ENCODE measurements around the gene INPPL1.

- TF ChIP-seq RAD21 (IDR thresholded peaks at IDR 0.05; ENCODE audit: insufficient read depth, low read depth, low read length) (no peak), CBX5 (IDR thresholded peaks at IDR 0.05; ENCODE audit: low read depth) (no peak), SRF (IDR thresholded peaks at IDR 0.05; ENCODE audit: low read depth in 2 of 2, low read length in 2 of 2) (no peak), ZBTB4 (CRISPR knock-in tag; IDR thresholded peaks at IDR 0.05) (no peak), BCLAF1 (IDR thresholded peaks at IDR 0.05) (no peak), ZBTB33 (IDR thresholded peaks at IDR 0.05) (no peak), CTCF (IDR thresholded peaks at IDR 0.05 in 2 of 3, conservative IDR thresholded peaks at IDR 0.05 in 1 of 3; ENCODE audit: control insufficient read depth in 2 of 3, extremely low read depth in 1 of 3, insufficient read depth in 1 of 3, low read depth in 3 of 3, low read length in 3 of 3) (no peak), RFX5 (IDR thresholded peaks at IDR 0.05; ENCODE audit: low read depth, low read length) (no peak), BCL3 (IDR thresholded peaks at IDR 0.05; ENCODE audit: borderline replicate concordance, insufficient read depth, low read depth, low read length, poor library complexity, severe bottlenecking) (no peak), LARP7 (IDR thresholded peaks at IDR 0.05) (no peak), ATF2 (IDR thresholded peaks at IDR 0.05; ENCODE audit: low read length) (no peak), ZBTB40 (IDR thresholded peaks at IDR 0.05; ENCODE audit: borderline replicate concordance) (no peak), TBL1XR1 (IDR thresholded peaks at IDR 0.05; ENCODE audit: low read depth, low read length) (no peak)
Observed at GRCh38 chr11:72227316-72228228, 3.0 kb downstream of the INPPL1 start.
